Central memory CD4-positive, alpha-beta T cell (primary cell): ENCODE results near the gene PSME2.

Experiments
- DNase-seq: peaks from one replicate; pipeline ENCODE4 v3.0.0; 2022

PSME2 gene

GRCh38 chr14:24132976-24133375, 13.4 kb downstream of the PSME2 start:
- DNase-seq = no peak

GRCh38 chr14:24132061-24132685, 14.2 kb downstream of the PSME2 start:
- DNase-seq = peak; percentile 32

DNA sequence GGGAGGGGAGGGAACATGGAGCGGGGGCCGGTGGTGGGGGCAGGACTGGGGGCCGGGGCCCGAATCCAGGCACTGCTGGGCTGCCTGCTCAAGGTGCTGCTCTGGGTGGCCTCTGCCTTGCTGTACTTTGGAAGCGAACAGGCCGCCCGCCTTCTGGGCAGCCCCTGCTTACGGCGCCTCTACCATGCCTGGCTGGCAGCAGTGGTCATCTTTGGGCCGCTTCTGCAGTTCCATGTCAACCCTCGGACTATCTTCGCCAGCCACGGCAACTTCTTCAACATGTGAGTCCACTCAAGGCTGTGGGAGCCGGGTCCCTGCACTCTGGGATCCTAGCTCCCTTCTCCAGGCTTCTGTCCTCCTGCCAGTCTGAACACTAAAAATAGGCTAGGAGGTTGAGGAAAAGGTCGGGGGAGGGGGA, 14.9 kb downstream of the PSME2 start:
- DNase-seq = no peak

DNA sequence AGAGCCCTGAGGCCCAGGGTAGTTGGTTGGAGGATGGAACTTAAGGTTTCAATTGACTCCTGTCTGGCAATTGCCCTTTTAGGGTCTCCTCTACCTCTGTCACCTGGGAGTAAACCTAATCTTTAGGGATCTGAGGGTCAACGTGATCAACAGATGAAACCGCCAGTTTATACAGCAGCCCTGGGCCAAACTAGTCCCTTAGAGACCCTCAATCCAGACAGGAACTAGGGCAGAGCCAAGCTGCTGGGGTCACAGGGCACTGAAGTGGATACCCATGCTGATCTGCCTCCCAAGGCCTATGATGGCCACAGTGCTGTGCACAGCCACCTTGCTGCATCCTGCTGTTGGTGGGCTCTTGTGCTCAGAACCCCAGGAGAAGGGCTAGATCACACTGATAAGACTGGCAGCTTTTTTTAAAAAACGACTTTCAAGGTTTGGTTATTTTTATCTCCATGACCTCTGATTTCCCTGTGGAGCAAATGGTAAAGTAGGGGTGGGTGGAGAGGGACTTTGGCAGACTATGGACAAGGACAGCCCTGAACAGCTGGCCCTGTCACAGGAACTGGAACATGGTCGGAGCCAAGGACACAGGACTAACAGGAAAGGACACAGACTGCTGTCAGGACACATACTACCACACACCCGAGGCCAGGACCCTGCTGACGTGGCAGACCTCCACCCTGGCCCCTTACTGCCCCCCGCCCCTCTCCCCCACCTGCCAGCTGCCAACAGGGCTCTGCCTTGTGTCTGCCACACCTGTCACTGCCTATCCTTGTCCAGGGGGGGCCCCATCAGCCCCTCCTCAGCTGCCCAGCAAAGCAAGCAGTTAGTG, 15.5 kb downstream of the PSME2 start:
- DNase-seq = no peak

DNA sequence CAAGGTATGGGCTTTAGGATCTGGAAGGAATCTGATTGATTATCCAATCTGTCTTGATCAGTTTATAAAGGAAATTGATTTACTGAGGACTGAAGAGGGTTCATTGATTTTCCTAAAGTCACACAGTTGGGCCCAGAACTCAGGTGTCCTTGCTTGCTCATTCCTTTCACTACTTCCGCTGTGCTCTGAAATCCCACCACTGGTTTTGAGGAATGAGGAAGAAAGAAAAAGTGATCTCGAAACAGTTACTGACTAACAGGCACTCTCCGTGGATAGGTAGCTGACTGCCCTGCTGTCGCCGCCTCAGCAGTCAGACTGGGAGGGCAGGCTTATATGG, 16.1 kb downstream of the PSME2 start, which contains the start of gene FITM1:
FITM1 (plus strand) TSS at position 280 of the 337 bp plus-strand sequence. CDS start 905 bp downstream, outside the sequence.
- no peak for DNase-seq

DNA sequence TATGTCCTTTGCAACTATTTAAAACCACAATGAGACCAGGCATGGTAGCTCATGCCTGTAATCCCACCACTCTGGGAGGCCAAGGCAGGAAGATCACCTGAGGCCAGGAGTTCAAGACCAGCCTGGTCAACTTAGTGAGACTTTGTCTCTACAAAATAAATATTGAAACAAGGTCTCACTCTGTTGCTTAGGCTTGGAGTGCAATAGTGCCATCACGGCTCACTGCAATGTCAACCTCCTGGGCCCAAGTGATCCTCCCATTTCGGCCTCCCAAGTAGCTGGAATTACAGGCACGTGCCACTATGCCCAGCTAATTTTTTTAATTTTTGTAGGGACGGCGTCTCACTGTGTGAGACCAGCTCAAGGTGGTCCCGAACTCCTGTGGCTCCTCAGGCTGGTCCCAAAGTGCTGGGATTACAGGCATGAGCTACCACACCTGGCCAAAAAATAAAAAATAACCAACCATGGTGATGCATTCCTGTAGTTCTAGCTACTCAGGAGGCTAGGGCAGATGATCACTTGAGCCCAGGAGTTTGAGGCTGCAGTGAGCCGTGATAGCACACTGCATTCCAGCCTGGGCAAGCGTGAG, 16.9 kb downstream of the PSME2 start:
- no peak for DNase-seq

- DNase-seq = no peak
Observed at GRCh38 chr14:24127673-24128072, 18.7 kb downstream of the PSME2 start.

- DNase-seq = no peak
Observed at GRCh38 chr14:24126939-24127338, 19.5 kb downstream of the PSME2 start.

DNA sequence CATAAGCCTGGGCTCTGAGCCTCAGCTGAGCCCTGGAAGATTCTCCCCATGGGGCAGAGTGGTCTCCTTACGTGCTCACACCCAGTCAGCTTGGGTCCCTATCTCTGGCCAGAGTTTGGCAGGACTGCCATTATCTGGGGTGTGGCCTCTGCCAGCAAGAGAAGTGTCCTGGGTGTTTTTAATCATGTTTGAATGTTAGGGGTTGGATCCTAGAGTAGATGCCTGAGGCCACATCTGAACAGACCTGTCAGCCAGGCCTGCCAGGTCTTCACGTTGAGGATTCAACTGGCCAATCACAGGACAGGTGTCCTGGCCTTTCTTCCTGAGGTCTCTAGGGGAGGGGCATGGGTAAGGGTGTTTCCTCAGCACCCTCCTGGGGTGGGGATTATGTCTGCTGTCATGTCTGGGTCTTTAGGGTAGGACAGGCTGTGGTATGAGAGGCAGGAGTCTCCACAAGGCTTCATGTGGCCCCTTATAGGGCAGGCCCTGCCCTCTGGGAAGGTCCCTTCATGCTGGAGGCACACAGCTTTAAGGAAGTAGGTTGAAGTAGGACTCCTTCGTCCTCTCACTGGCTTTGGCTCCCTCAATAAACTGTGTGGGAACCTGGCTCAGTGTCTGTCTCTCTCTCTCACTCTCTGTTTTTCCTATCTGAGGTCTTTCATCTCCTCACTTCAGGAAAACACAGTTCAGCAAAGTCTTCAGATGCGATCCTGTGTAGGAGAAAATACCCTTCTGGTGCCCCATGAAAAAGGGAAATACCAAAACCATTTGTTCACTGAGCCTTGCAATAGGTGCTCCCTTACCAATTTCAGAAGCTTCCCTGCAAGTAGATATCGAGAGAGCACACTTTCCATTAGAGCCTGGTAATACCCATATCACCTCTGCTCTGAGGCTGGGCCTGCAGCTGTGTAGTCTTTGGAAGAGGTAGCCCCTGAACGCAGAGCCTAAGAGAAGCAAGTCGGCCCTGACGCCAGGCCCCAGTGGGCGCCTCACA, 22.7 kb downstream of the PSME2 start:
- no peak for DNase-seq

- no peak for DNase-seq
Observed at GRCh38 chr14:24122898-24123297, 23.5 kb downstream of the PSME2 start.

- no peak for DNase-seq
Observed at GRCh38 chr14:24122416-24122815, 24.0 kb downstream of the PSME2 start.

DNA sequence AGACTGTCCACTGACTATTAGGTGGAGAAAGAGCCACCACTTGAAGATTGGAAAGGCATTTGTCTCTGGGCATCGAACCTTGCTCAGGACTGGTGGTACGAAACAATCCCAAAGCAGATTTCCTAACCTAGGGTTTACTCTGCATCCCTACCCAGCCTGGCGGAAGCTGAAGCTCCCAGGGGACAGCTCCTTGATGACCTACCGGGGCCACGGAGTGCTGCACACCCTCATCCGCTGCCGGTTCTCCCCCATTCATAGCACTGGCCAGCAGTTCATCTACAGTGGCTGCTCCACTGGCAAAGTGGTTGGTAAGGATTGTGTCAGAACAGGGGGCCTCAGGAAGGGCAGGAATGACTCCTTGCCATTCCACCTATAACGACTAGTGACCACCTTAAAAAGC, 25.2 kb downstream of the PSME2 start:
- no peak for DNase-seq

GRCh38 chr14:24119691-24120090, 26.7 kb downstream of the PSME2 start:
- no peak for DNase-seq

GRCh38 chr14:24117179-24117578, 29.2 kb downstream of the PSME2 start:
- no peak for DNase-seq

DNA sequence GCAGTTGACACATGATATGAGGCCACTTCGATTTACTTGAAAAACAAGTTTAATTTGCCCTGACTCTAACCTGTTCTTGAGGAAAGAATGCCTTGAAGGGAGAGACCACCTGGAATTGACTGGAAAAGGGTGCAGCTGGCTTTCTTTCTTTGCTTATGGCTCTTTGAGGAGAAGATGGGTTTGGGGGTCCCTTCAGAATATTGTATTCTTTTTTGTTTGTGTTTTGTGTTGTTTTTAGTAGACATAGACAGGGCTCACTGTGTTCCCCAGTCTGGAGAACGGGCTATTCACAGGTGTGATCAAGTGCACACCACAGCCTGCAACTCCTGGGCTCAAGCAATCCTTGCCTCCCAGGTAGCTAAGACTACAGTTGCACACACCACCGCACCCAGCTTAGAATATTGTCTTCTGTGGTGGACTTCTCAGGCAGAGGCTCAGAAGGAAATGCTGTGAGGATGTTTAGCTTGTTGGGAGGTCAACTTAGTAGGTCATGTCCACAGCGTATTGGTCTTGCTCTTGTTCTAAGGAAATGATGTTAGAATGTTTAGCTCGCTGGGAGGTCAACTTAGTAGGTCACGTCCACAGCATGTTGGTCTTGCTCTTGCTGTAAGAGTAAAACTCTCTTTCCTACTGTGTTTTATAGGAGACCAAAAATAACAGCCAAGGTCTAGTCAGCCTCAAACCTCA, 30.1 kb downstream of the PSME2 start:
- no peak for DNase-seq

GRCh38 chr14:24115422-24116127, 30.8 kb downstream of the PSME2 start:
- no peak for DNase-seq

GRCh38 chr14:24114532-24115421, 31.6 kb downstream of the PSME2 start, which contains the start of the genes DCAF11 and NRL:
Gene DCAF11, plus strand, starts transcription at chr14:24114777. Its CDS starts 818 bp downstream, at chr14:24115595.
Gene NRL, minus strand, starts transcription at chr14:24114949. Its CDS starts 32,101 bp downstream, at chr14:24082848.
- peak; percentile 100 for DNase-seq

DNA sequence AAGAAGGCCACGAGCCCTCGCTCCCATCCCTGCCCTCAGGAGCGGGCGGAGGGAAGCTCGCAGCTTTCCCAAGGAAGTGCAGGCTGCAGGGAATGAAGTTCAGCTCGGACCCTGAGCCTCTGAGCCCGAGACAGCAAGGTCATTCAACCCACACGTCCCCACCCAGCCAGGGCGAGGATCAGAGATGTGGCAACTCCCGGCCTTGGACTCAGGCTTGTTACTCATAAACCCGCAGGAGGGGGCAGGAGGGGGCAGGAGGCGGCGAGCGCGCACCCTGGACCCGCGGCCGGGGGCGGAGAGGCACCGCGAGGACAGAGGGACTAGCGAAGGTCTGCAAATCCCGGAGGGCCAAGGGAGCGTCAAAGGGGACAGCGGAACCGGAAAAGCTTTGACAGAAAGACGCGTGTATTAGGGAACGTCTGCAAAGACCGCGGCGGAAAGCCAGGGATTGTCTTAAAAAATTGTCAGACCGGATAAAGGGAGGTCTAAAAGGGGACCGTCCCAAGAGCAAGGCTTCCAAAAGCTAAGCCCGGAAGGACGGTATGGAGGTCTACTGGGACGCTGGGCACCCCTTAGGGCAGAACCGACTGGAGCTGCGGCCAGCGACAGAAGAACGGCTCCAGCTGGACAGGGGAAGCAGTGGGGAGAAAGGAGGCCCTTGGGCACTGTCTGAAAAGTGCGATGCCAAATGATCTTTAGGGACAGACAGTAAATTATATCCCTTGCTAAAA, 32.4 kb downstream of the PSME2 start:
- peak; percentile 86 for DNase-seq

DNA sequence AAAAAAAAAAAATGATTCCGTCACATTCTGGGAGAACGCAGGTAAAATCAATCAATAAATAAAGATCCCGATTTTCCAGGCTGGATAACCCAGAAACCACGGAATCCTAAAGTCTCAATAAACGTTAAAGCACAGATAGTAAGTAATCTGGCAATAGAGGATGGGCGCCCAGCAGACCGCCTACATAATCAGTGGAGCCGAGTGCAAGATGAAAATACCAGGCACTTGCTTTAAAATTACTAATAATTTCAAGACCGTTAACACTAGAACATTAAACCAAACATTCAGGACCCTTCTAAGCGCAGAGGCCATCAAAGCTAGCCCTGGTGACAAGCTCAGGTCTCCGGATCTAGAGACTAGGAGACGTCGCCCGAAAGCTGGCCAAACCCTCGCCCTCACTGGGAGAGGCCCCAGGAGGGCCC, 33.0 kb downstream of the PSME2 start:
- DNase-seq = no peak
